ENCODE measurements around the gene KCTD10. TPM values are rescaled to one million over a fixed set of nuclear protein-coding genes. Genes with fewer than 3 reads are reported as not detected.

KCTD10 gene
- total RNA-seq, result 51.5 and 54.4 TPM in 2 replicates

GRCh38 chr12:109477185-109477962, at the start of gene KCTD10, which contains the start of gene UBE3B:
Gene KCTD10 (minus strand): TSS chr12:109477300. CDS start chr12:109477262, 38 bp downstream.
Gene UBE3B (plus strand): TSS chr12:109477634. CDS start chr12:109483552, 5,918 bp downstream.
- peak; percentile 85 for DNase-seq (ENCODE audit: low spot score)
- H3K36me3 Mint-ChIP-seq (ENCODE audit: low read depth), result peaks cover 13% of the 10 kb centered on the region
- peak within 1 kb of the TSS; percentile 99 for H3K4me3 Mint-ChIP-seq (ENCODE audit: low read depth)
- intact Hi-C loops (cut with micrococcal nuclease), result loop anchor here (1.0 to 5.0 kb wide), 3 partner anchors 34 to 95 kb away; partner anchors contain the start of genes MMAB and MVK
- H3K27me3 Mint-ChIP-seq (ENCODE audit: low read depth), result no peaks in the 10 kb centered on the region
- no peaks in the 10 kb centered on the region for H3K9me3 Mint-ChIP-seq
- H3K4me1 Mint-ChIP-seq (ENCODE audit: low read depth), result peaks cover 32% of the 10 kb centered on the region
- peak within 1 kb of the TSS; percentile 98 for H3K27ac Mint-ChIP-seq

GRCh38 chr12:109525279-109525585, 48.1 kb upstream of the KCTD10 start:
- H3K27me3 Mint-ChIP-seq (ENCODE audit: low read depth), result no peaks in the 10 kb centered on the region
- H3K9me3 Mint-ChIP-seq, result no peaks in the 10 kb centered on the region
- no peak overlapping the region for H3K4me3 Mint-ChIP-seq (ENCODE audit: low read depth)
- intact Hi-C loops (cut with micrococcal nuclease), result no loop called here
- peaks cover 14% of the 10 kb centered on the region for H3K36me3 Mint-ChIP-seq (ENCODE audit: low read depth)
- H3K4me1 Mint-ChIP-seq (ENCODE audit: low read depth), result no peaks in the 10 kb centered on the region
- H3K27ac Mint-ChIP-seq, result no peak overlapping the region
- no peak for DNase-seq (ENCODE audit: low spot score)

- Mint-ChIP-seq H3K4me1 (ENCODE audit: low read depth) (no peaks in the 10 kb centered on the region), H3K4me3 (ENCODE audit: low read depth) (no peak overlapping the region), H3K9me3 (no peaks in the 10 kb centered on the region), H3K27me3 (ENCODE audit: low read depth) (no peaks in the 10 kb centered on the region), H3K27ac (no peak overlapping the region), H3K36me3 (ENCODE audit: low read depth) (peaks cover 14% of the 10 kb centered on the region)
- DNase-seq (ENCODE audit: low spot score), result no peak
- intact Hi-C loops (cut with micrococcal nuclease), result no loop called here
These were observed 47.6 kb upstream of the KCTD10 start for GRCh38 chr12:109524466-109525278.

GRCh38 chr12:109523504-109523903, 46.4 kb upstream of the KCTD10 start:
- H3K36me3 Mint-ChIP-seq (ENCODE audit: low read depth), result peaks cover 19% of the 10 kb centered on the region
- intact Hi-C loops (cut with micrococcal nuclease), result no loop called here
- no peaks in the 10 kb centered on the region for H3K4me1 Mint-ChIP-seq (ENCODE audit: low read depth)
- no peak for DNase-seq (ENCODE audit: low spot score)
- H3K27ac Mint-ChIP-seq, result no peak overlapping the region
- H3K27me3 Mint-ChIP-seq (ENCODE audit: low read depth), result no peaks in the 10 kb centered on the region
- H3K4me3 Mint-ChIP-seq (ENCODE audit: low read depth), result no peak overlapping the region
- H3K9me3 Mint-ChIP-seq, result no peaks in the 10 kb centered on the region

- Mint-ChIP-seq H3K4me1 (ENCODE audit: low read depth) (no peaks in the 10 kb centered on the region), H3K27ac (no peak overlapping the region), H3K36me3 (ENCODE audit: low read depth) (peaks cover 23% of the 10 kb centered on the region), H3K27me3 (ENCODE audit: low read depth) (no peaks in the 10 kb centered on the region), H3K4me3 (ENCODE audit: low read depth) (no peak overlapping the region), H3K9me3 (no peaks in the 10 kb centered on the region)
- no peak for DNase-seq (ENCODE audit: low spot score)
- intact Hi-C loops (cut with micrococcal nuclease), result no loop called here
These were observed 46.0 kb upstream of the KCTD10 start for GRCh38 chr12:109523071-109523470.

GRCh38 chr12:109521831-109522230, 44.7 kb upstream of the KCTD10 start:
- H3K9me3 Mint-ChIP-seq, result no peaks in the 10 kb centered on the region
- intact Hi-C loops (cut with micrococcal nuclease), result no loop called here
- no peak overlapping the region for H3K4me3 Mint-ChIP-seq (ENCODE audit: low read depth)

GRCh38 chr12:109519787-109520186, 42.7 kb upstream of the KCTD10 start:
- H3K27me3 Mint-ChIP-seq (ENCODE audit: low read depth), result no peaks in the 10 kb centered on the region

More at GRCh38 chr12:109521831-109522230, 44.7 kb upstream of the KCTD10 start:
- Mint-ChIP-seq H3K27ac (no peak overlapping the region), H3K36me3 (ENCODE audit: low read depth) (peaks cover 32% of the 10 kb centered on the region), H3K27me3 (ENCODE audit: low read depth) (no peaks in the 10 kb centered on the region), H3K4me1 (ENCODE audit: low read depth) (no peaks in the 10 kb centered on the region)
- DNase-seq (ENCODE audit: low spot score), result no peak

GRCh38 chr12:109518820-109519665, 41.9 kb upstream of the KCTD10 start:
- peak; percentile 22 for DNase-seq (ENCODE audit: low spot score)
- H3K27me3 Mint-ChIP-seq (ENCODE audit: low read depth), result no peaks in the 10 kb centered on the region
- intact Hi-C loops (cut with micrococcal nuclease), result loop anchor here (1.0 to 2.0 kb wide), 2 partner anchors 256 to 362 kb away; partner anchors contain the start of gene GLTP
- no peak overlapping the region for H3K4me3 Mint-ChIP-seq (ENCODE audit: low read depth)
- no peak overlapping the region for H3K27ac Mint-ChIP-seq
- H3K4me1 Mint-ChIP-seq (ENCODE audit: low read depth), result no peaks in the 10 kb centered on the region
- no peaks in the 10 kb centered on the region for H3K9me3 Mint-ChIP-seq
- H3K36me3 Mint-ChIP-seq (ENCODE audit: low read depth), result peaks cover 38% of the 10 kb centered on the region

More at GRCh38 chr12:109519787-109520186, 42.7 kb upstream of the KCTD10 start:
- no peak overlapping the region for H3K27ac Mint-ChIP-seq
- intact Hi-C loops (cut with micrococcal nuclease), result loop anchor here (2.0 kb wide), 1 partner anchor 361 kb away; the partner anchor contains the start of gene GLTP
- DNase-seq (ENCODE audit: low spot score), result no peak
- peaks cover 38% of the 10 kb centered on the region for H3K36me3 Mint-ChIP-seq (ENCODE audit: low read depth)
- no peaks in the 10 kb centered on the region for H3K4me1 Mint-ChIP-seq (ENCODE audit: low read depth)
- no peaks in the 10 kb centered on the region for H3K9me3 Mint-ChIP-seq
- H3K4me3 Mint-ChIP-seq (ENCODE audit: low read depth), result no peak overlapping the region

GRCh38 chr12:109517619-109518018, 40.5 kb upstream of the KCTD10 start:
- intact Hi-C loops (cut with micrococcal nuclease), result loop anchor here (1.0 to 2.0 kb wide), 2 partner anchors 258 to 363 kb away; partner anchors contain the start of gene GLTP
- H3K27ac Mint-ChIP-seq, result no peak overlapping the region
- H3K27me3 Mint-ChIP-seq (ENCODE audit: low read depth), result no peaks in the 10 kb centered on the region
- no peaks in the 10 kb centered on the region for H3K4me1 Mint-ChIP-seq (ENCODE audit: low read depth)
- peaks cover 44% of the 10 kb centered on the region for H3K36me3 Mint-ChIP-seq (ENCODE audit: low read depth)
- no peak for DNase-seq (ENCODE audit: low spot score)
- H3K4me3 Mint-ChIP-seq (ENCODE audit: low read depth), result no peak overlapping the region
- no peaks in the 10 kb centered on the region for H3K9me3 Mint-ChIP-seq

GRCh38 chr12:109513977-109514376, 36.9 kb upstream of the KCTD10 start:
- H3K4me3 Mint-ChIP-seq (ENCODE audit: low read depth), result no peak overlapping the region
- peaks cover 56% of the 10 kb centered on the region for H3K36me3 Mint-ChIP-seq (ENCODE audit: low read depth)
- H3K27me3 Mint-ChIP-seq (ENCODE audit: low read depth), result no peaks in the 10 kb centered on the region
- no peak overlapping the region for H3K27ac Mint-ChIP-seq
- no peak for DNase-seq (ENCODE audit: low spot score)
- no peaks in the 10 kb centered on the region for H3K9me3 Mint-ChIP-seq
- intact Hi-C loops (cut with micrococcal nuclease), result no loop called here
- H3K4me1 Mint-ChIP-seq (ENCODE audit: low read depth), result no peaks in the 10 kb centered on the region

- H3K27ac Mint-ChIP-seq, result no peak overlapping the region
- H3K9me3 Mint-ChIP-seq, result no peaks in the 10 kb centered on the region
- DNase-seq (ENCODE audit: low spot score), result no peak
- H3K36me3 Mint-ChIP-seq (ENCODE audit: low read depth), result peaks cover 53% of the 10 kb centered on the region
- intact Hi-C loops (cut with micrococcal nuclease), result no loop called here
- H3K27me3 Mint-ChIP-seq (ENCODE audit: low read depth), result no peaks in the 10 kb centered on the region
- H3K4me1 Mint-ChIP-seq (ENCODE audit: low read depth), result no peaks in the 10 kb centered on the region
- no peak overlapping the region for H3K4me3 Mint-ChIP-seq (ENCODE audit: low read depth)
These were observed 36.0 kb upstream of the KCTD10 start for GRCh38 chr12:109513051-109513450.

GRCh38 chr12:109512608-109513007, 35.5 kb upstream of the KCTD10 start:
- Mint-ChIP-seq H3K36me3 (ENCODE audit: low read depth) (peaks cover 49% of the 10 kb centered on the region), H3K4me3 (ENCODE audit: low read depth) (no peak overlapping the region), H3K4me1 (ENCODE audit: low read depth) (no peaks in the 10 kb centered on the region), H3K27ac (no peak overlapping the region), H3K9me3 (no peaks in the 10 kb centered on the region), H3K27me3 (ENCODE audit: low read depth) (no peaks in the 10 kb centered on the region)
- intact Hi-C loops (cut with micrococcal nuclease), result no loop called here
- DNase-seq (ENCODE audit: low spot score), result no peak

Data from activated T-helper 2 cell treated with anti-CD3 and anti-CD28 coated beads, Interferon-gamma antibody, Interleukin-2, Interleukin-4, amounts not matched to agents 10 μg/mL and 5 μg/mL and 100 μg/mL, durations not matched to agents 14 hours and 24 hours and 36 hours (primary cell).